Mammary epithelial cell (primary cell): Measurements from ENCODE around the gene SSTR5.

Experiments used
- CTCF ChIP-seq, 2 donors: IDR thresholded peaks in 1 of 2; conservative IDR thresholded peaks in 1 of 2; 2 replicates each; pipeline ENCODE4 v1.5.1; 2011 to 2012; ENCODE audit warnings: inconsistent platforms in 2 of 2, low read length in 2 of 2, mild to moderate bottlenecking in 2 of 2, control low read depth in 1 of 2, low read depth in 1 of 2; ENCODE audit not compliant: insufficient read depth in 1 of 2; ENCODE audit errors: extremely low read depth in 1 of 2
- EZH2 ChIP-seq: IDR thresholded peaks from 2 replicates; pipeline ENCODE4 v1.6.1; 2012; ENCODE audit warnings: low read length, inconsistent platforms, borderline replicate concordance

GRCh38 chr16:1067629-1068028 is 4.9 kb upstream of the SSTR5 start:
- TF ChIP-seq CTCF (conservative IDR thresholded peaks at IDR 0.05 in 1 of 2, IDR thresholded peaks at IDR 0.05 in 1 of 2; ENCODE audit: extremely low read depth in 1 of 2, insufficient read depth in 1 of 2, low read depth in 1 of 2, low read length in 2 of 2), result no peak
- no peak for TF ChIP-seq EZH2
